Heart left ventricle (tissue), 16 donors: ENCODE measurements around the gene ASIC3. TPM values are rescaled to one million over a fixed set of nuclear protein-coding genes. Genes with fewer than 3 reads are reported as not detected.
A peak's percentile ranks its signal among the peaks of the same experiment; 100 is the strongest.

ENCODE experiments used
- ATAC-seq, 4 donors: fragments of 200-7000 bp; cut with Tn5 transposase; one replicate each; pipeline ENCODE4 v1.9.1; 2020 to 2022; ENCODE audit warnings: moderate library complexity in 4 of 4, mild to moderate bottlenecking in 3 of 4, moderate number of reproducible peaks in 1 of 4
- DNase-seq, 5 donors: peaks; one replicate each; pipeline ENCODE4 v3.0.0-alpha.2; 2020
- H3K27ac ChIP-seq, 12 donors: fragments of 200-600 bp; sonication (generic) in 4 of 12; one replicate each; pipeline versions ENCODE4 v1.5.0 to v1.8.0; 2016 to 2022; ENCODE audit warnings: mild to moderate bottlenecking in 2 of 12
- H3K27me3 ChIP-seq, 9 donors: fragments of 200-600 bp; sonication (generic) in 2 of 9; one replicate each; pipeline versions ENCODE4 v1.5.1 to v1.8.0; 2016 to 2022; ENCODE audit warnings: mild to moderate bottlenecking in 3 of 9
- H3K36me3 ChIP-seq, 9 donors: fragments of 200-600 bp; sonication (generic) in 2 of 9; one replicate each; pipeline versions ENCODE4 v1.5.0 to v1.8.0; 2018 to 2022; ENCODE audit warnings: mild to moderate bottlenecking in 2 of 9
- H3K4me1 ChIP-seq, 12 donors: fragments of 200-600 bp; sonication (generic) in 4 of 12; one replicate each; pipeline versions ENCODE4 v1.5.0 to v1.8.0; 2016 to 2022; ENCODE audit warnings: mild to moderate bottlenecking in 3 of 12
- H3K4me3 ChIP-seq, 12 donors: fragments of 200-600 bp; sonication (generic) in 4 of 12; one replicate each; pipeline versions ENCODE4 v1.5.0 to v1.8.0; 2017 to 2022; ENCODE audit warnings: mild to moderate bottlenecking in 9 of 12, moderate library complexity in 4 of 12
- H3K9me3 ChIP-seq, 12 donors: fragments of 200-600 bp; sonication (generic) in 4 of 12; one replicate each; pipeline versions ENCODE4 v1.5.0 to v1.8.0; 2016 to 2022; ENCODE audit warnings: mild to moderate bottlenecking in 1 of 12
- POLR2A ChIP-seq, 2 donors: fragments of 450-650 bp; IDR thresholded peaks; one replicate each; pipeline ENCODE4 v1.6.1; 2017; ENCODE audit warnings: antibody characterized with exemption in 2 of 2, mild to moderate bottlenecking in 2 of 2, moderate library complexity in 2 of 2
- WGBS, 4 donors: extraction: QIAGEN DNeasy Blood & Tissue Kit in 2 of 4; methylation state at CpG; one replicate each; pipeline versions ENCODE4 v1.1.5 to v1.1.7; 2013 to 2018; 5-methylcytosine and 5-hydroxymethylcytosine counted together
- intact Hi-C, 10 donors: fragments of 100-400 bp; cut with DNase I; formaldehyde crosslinking; loops; one replicate each; pipeline versions ENCODE4 v1.11.1 to v1.14.2; 2022
- polyA plus RNA-seq, 2 donors: library from polyadenylated mRNA; stranded (reverse); fragments of 200-250 nt; gene quantifications; one replicate each; pipeline ENCODE4 v1.2.3, GENCODE V29; 2013
- total RNA-seq, 9 donors: library from RNA; depleted of rRNA in 2 of 9; stranded (reverse); fragments of >200 nt in 2 of 9; fragmentation: NEBNext Ultra II Directional in 3 of 9; extraction: Animal tissue kit (Norgen Biotek cat#: 25700) in 3 of 9; gene quantifications; one replicate each; pipeline versions ENCODE4 v1.1.0 to v1.2.4, GENCODE V29; 2016 to 2023
- TF ChIP-seq, protein P1 (sequence below), 12 donors: fragments of 200-600 bp; sonication (generic) in 4 of 12; IDR thresholded peaks; one replicate each; pipeline versions ENCODE4 v1.5.0 to v1.8.0; 2018 to 2022; ENCODE audit warnings: antibody characterized with exemption in 12 of 12, mild to moderate bottlenecking in 5 of 12
- donor health status: ischemic (EF 13 %, LVEDD 7.1; RV severe dilation, severe dysfunction).
- donor health status: healthy with polysubstance abuse.
- donor health status: DM: no; HTN: yes; CAD: no.
- donor health status: DM: no; HTN: no; CAD: no.
- donor health status: ischemic (EF 25% LVEDD 6.9; RV normal size, moderate dysfunction).
- donor health status: ischemic (EF 25% LVEDD 5.7; RV mildly dilated, moderate dysfunction).
- donor health status: healthy.
- donor health status: DM: yes; HTN: yes; CAD: no.
- donor health status: ischemic (EF 35%, LVEDD 5.7; RV mildly dilated, moderate dysfunction).
- donor health status: nonischemic (EF 11% LVEDD 7.7; RV severe dilation, severe dysfunction).
- donor health status: DM: yes; HTN: yes; CAD: no.
- donor health status: PGD.
- donor health status: ischemic (EF 29% LVEDD 5.4; RV normal size, mild dysfunction).
- donor health status: nonischemic (EF 23%, LVEDD 6.1; RV moderate dilation, normal function).

Gene ASIC3
- total and polyA plus RNA-seq, 11 donors, result 2.7 to 12.9 (median 4.8) TPM

DNA sequence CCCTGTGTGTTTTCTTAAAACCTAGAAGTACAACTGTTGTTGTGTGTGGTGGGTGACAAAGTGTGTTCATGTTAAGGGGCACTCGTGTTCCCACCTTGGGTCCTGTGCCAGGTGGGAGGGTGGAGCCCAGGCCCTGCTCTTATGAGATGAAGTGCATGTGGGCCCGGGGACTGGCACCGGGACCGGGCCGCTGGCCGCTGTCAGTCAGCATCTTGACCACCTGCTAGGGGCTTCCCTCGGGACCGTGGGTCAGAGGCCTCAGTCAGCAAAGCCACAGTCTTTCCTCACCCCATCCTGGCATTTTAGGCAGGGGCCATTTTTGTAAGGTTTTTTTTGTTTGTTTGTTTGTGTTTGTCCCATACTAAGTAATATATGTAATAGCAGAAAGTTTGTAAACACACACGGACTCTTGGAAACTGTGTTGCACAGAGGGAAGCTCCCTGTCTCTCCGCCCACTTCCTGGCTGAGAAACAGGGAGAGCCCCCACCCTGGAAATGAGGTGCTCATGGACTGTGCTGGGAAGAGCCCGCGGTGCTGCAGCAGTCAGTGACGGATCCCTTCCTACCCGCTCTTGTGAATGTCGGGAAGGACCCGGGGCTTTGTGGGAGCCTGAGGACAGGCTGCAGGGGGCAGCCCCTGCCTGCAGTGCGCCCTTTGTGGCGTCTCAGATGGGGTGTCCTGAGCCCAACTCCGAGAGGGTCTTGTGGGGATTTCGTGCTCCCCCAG is 51.3 kb downstream of the ASIC3 start:
- peak in 2 of 5 donors; percentile 37 to 52 for DNase-seq
- no peak for TF ChIP-seq POLR2A (IDR thresholded peaks at IDR 0.05)
- TF ChIP-seq, protein P1, sequence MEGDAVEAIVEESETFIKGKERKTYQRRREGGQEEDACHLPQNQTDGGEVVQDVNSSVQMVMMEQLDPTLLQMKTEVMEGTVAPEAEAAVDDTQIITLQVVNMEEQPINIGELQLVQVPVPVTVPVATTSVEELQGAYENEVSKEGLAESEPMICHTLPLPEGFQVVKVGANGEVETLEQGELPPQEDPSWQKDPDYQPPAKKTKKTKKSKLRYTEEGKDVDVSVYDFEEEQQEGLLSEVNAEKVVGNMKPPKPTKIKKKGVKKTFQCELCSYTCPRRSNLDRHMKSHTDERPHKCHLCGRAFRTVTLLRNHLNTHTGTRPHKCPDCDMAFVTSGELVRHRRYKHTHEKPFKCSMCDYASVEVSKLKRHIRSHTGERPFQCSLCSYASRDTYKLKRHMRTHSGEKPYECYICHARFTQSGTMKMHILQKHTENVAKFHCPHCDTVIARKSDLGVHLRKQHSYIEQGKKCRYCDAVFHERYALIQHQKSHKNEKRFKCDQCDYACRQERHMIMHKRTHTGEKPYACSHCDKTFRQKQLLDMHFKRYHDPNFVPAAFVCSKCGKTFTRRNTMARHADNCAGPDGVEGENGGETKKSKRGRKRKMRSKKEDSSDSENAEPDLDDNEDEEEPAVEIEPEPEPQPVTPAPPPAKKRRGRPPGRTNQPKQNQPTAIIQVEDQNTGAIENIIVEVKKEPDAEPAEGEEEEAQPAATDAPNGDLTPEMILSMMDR (IDR thresholded peaks at IDR 0.05), result no peak
- H3K36me3 ChIP-seq, result peaks cover 0 to 12% (median 0%) of the 10 kb centered on the region in 9 donors
- no peak overlapping the region for H3K27ac ChIP-seq
- no peaks in the 10 kb centered on the region for H3K27me3 ChIP-seq
- H3K9me3 ChIP-seq, result no peaks in the 10 kb centered on the region
- 51 to 68% (median 65%) methylated on average over 17 to 20 of the region's 20 CpGs for WGBS, 4 donors
- ATAC-seq, result peak; percentile 51 to 76 (median 57)
- intact Hi-C loops, result loop anchor here in 1 of 10 donors (10.0 kb wide), 1 partner anchor 75 kb away; the partner anchor contains the start of genes ABCB8 and ATG9B
- H3K4me1 ChIP-seq, result peaks cover 0 to 32% (median 20%) of the 10 kb centered on the region in 12 donors
- H3K4me3 ChIP-seq, result peak overlapping the region in 2 of 12 donors; percentile 11 to 20

DNA sequence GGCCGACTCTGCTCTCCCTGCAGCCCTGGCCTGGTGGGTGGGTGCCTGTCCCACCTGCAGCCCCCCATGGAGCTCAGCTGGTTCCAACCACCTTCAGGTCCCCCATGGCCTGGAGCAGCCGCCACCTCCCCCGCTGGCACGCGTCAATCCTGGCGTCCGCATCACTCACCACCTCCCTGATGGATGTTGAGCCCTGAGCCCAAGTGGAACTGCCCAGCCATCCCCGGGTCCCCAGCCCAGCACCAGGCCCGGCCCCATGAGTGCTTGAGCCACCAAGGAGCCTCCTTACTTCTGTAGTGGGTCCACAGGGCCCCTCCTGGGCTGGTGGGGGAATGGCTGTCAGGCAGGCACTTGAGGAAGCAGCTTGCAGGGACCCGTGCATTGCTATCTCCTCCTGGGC is 52.6 kb downstream of the ASIC3 start:
- no peaks in the 10 kb centered on the region for H3K27me3 ChIP-seq
- DNase-seq (no peak), ATAC-seq (peak in 1 of 4 donors; percentile 7)
- no peaks in the 10 kb centered on the region for H3K9me3 ChIP-seq
- H3K27ac ChIP-seq, result no peak overlapping the region
- 75 to 89% (median 85%) methylated on average over 7 to 10 of the region's 10 CpGs for WGBS, 4 donors
- H3K36me3 ChIP-seq, result peaks cover 0 to 12% (median 0%) of the 10 kb centered on the region in 9 donors
- peaks cover 0 to 38% (median 14%) of the 10 kb centered on the region in 12 donors for H3K4me1 ChIP-seq
- no peak overlapping the region for H3K4me3 ChIP-seq
- no peak for TF ChIP-seq POLR2A (IDR thresholded peaks at IDR 0.05)
- TF ChIP-seq, protein P1 (IDR thresholded peaks at IDR 0.05), result no peak
- intact Hi-C loops, result no loop called here

DNA sequence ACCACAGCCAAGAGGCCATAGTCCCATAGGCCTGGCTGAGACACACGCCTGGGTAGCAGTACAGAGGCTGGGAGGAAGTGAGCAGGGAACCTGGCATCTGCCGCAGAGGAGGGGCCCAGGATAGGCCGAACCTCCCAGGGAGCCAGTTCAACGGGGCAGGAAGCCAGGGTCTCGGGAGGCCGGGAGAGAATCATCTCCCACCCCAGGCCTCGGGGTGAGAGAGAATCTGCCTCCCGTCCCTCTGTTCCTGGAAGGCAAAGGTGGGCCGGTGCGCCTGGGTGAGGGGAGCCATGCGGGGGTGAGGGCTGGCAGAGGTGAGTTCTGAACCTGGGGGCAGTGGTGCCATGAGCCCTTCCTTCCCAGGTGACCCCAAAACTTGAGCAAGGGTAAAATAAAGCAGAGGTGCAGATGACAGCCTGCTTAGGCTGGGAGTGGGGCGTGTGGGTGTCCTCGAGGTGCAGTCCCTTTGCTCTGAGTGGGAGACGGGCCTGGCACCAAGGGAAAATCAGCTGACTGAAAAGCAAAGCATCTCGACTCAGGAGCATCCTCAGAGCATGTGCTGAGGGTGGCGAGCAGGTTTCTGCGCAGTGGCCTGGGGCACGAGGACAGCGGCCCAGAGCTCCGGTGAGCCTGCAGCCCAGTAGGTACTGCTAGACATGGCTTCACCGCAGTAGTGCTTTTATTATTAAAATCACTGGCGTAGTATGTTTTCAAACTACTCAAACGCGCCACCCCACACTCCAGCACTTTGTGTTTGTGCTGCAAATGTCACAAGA is 53.5 kb downstream of the ASIC3 start:
- no peak overlapping the region for H3K4me3 ChIP-seq
- peaks cover 0 to 12% (median 0%) of the 10 kb centered on the region in 9 donors for H3K36me3 ChIP-seq
- ATAC-seq (peak in 2 of 4 donors; percentile 7 to 15), DNase-seq (no peak)
- TF ChIP-seq, protein P1 (IDR thresholded peaks at IDR 0.05), result no peak
- TF ChIP-seq POLR2A (IDR thresholded peaks at IDR 0.05), result no peak
- intact Hi-C loops, result no loop called here
- H3K4me1 ChIP-seq, result peaks cover 0 to 38% (median 15%) of the 10 kb centered on the region in 12 donors
- H3K9me3 ChIP-seq, result no peaks in the 10 kb centered on the region
- WGBS, 4 donors, result 79 to 85% (median 81%) methylated on average over 23 to 24 of the region's 24 CpGs
- H3K27ac ChIP-seq, result no peak overlapping the region
- no peaks in the 10 kb centered on the region for H3K27me3 ChIP-seq

Other genes starting within 250 kb of the ASIC3 start
- gene TMEM176B, start 248.2 kb upstream of the ASIC3 start, total RNA-seq, result 100 to 1,000 TPM in 3 of 9 donors, 10 to 100 TPM in 6; 25.1 to 137 (median 84.4) TPM
- 10 to 100 TPM; 18.9 to 21.2 TPM for gene TMEM176B, start 248.2 kb upstream of the ASIC3 start, polyA plus RNA-seq
- 10 to 100 TPM; 11.7 to 77.1 (median 37.9) TPM for gene TMEM176A, start 247.8 kb upstream of the ASIC3 start, total RNA-seq
- gene TMEM176A, start 247.8 kb upstream of the ASIC3 start, polyA plus RNA-seq, result 10 to 100 TPM; 10.2 to 17.9 TPM
- gene AOC1, start 196.0 kb upstream of the ASIC3 start, total RNA-seq, result under 1 TPM in 5 of 9 donors, not detected in 4; 0.49 to 0.94 (median 0.69) TPM
- under 1 TPM in 1 of 2 donors, not detected in 1; 0.06 TPM for gene AOC1, start 196.0 kb upstream of the ASIC3 start, polyA plus RNA-seq
- gene KCNH2, start 70.2 kb upstream of the ASIC3 start, total RNA-seq, result 100 to 1,000 TPM in 5 of 9 donors, 10 to 100 TPM in 4; 58.1 to 185 (median 104) TPM
- 100 to 1,000 TPM in 1 of 2 donors, 10 to 100 TPM in 1; 59.8 to 154 TPM for gene KCNH2, start 70.2 kb upstream of the ASIC3 start, polyA plus RNA-seq
- gene NOS3, start 57.5 kb upstream of the ASIC3 start, total RNA-seq, result 10 to 100 TPM in 7 of 9 donors, 1 to 10 TPM in 2; 9.4 to 49.4 (median 17.3) TPM
- gene NOS3, start 57.5 kb upstream of the ASIC3 start, polyA plus RNA-seq, result 10 to 100 TPM in 1 of 2 donors, 1 to 10 TPM in 1; 8.9 to 20.5 TPM
- 1 to 10 TPM in 1 of 9 donors, under 1 TPM in 1, not detected in 7; 0.07 to 1.0 TPM for gene ATG9B, start 24.0 kb upstream of the ASIC3 start, total RNA-seq
- under 1 TPM; 0.26 to 0.38 TPM for gene ATG9B, start 24.0 kb upstream of the ASIC3 start, polyA plus RNA-seq
- gene ABCB8, start 20.1 kb upstream of the ASIC3 start, total RNA-seq, result 10 to 100 TPM; 13.6 to 34.5 (median 26.0) TPM
- 10 to 100 TPM; 20.9 to 29.0 TPM for gene ABCB8, start 20.1 kb upstream of the ASIC3 start, polyA plus RNA-seq
- 10 to 100 TPM in 1 of 9 donors, 1 to 10 TPM in 8; 5.6 to 13.7 (median 8.5) TPM for gene CDK5, start 9.4 kb downstream of the ASIC3 start, total RNA-seq
- 1 to 10 TPM; 6.2 to 7.6 TPM for gene CDK5, start 9.4 kb downstream of the ASIC3 start, polyA plus RNA-seq
- 10 to 100 TPM; 44.1 to 84.3 (median 54.8) TPM for gene SLC4A2, start 11.1 kb downstream of the ASIC3 start, total RNA-seq
- 100 to 1,000 TPM in 1 of 2 donors, 10 to 100 TPM in 1; 68.3 to 113 TPM for gene SLC4A2, start 11.1 kb downstream of the ASIC3 start, polyA plus RNA-seq
- 100 to 1,000 TPM in 2 of 9 donors, 10 to 100 TPM in 7; 59.9 to 124 (median 77.7) TPM for gene FASTK, start 32.3 kb downstream of the ASIC3 start, total RNA-seq
- 100 to 1,000 TPM in 1 of 2 donors, 10 to 100 TPM in 1; 75.7 to 168 TPM for gene FASTK, start 32.3 kb downstream of the ASIC3 start, polyA plus RNA-seq
- gene TMUB1, start 35.0 kb downstream of the ASIC3 start, total RNA-seq, result 10 to 100 TPM; 21.8 to 62.8 (median 26.7) TPM
- 10 to 100 TPM; 66.1 to 82.6 TPM for gene TMUB1, start 35.0 kb downstream of the ASIC3 start, polyA plus RNA-seq
- gene AGAP3, start 37.9 kb downstream of the ASIC3 start, total RNA-seq, result 10 to 100 TPM; 30.3 to 83.7 (median 57.6) TPM
- 10 to 100 TPM; 42.9 to 55.3 TPM for gene AGAP3, start 37.9 kb downstream of the ASIC3 start, polyA plus RNA-seq
- under 1 TPM in 5 of 9 donors, not detected in 4; 0.29 to 0.52 (median 0.36) TPM for gene GBX1, start 119.2 kb downstream of the ASIC3 start, total RNA-seq
- under 1 TPM in 1 of 2 donors, not detected in 1; 0.27 TPM for gene GBX1, start 119.2 kb downstream of the ASIC3 start, polyA plus RNA-seq
- 10 to 100 TPM; 13.1 to 36.4 (median 25.5) TPM for gene ASB10, start 138.7 kb downstream of the ASIC3 start, total RNA-seq
- 10 to 100 TPM in 1 of 2 donors, 1 to 10 TPM in 1; 6.9 to 37.1 TPM for gene ASB10, start 138.7 kb downstream of the ASIC3 start, polyA plus RNA-seq
- gene H2BK1, start 162.0 kb downstream of the ASIC3 start, total RNA-seq, result not detected
- gene H2BK1, start 162.0 kb downstream of the ASIC3 start, polyA plus RNA-seq, result not detected
- 10 to 100 TPM; 23.7 to 48.8 (median 33.0) TPM for gene ABCF2, start 178.7 kb downstream of the ASIC3 start, total RNA-seq
- 10 to 100 TPM; 15.9 to 58.4 TPM for gene ABCF2, start 178.7 kb downstream of the ASIC3 start, polyA plus RNA-seq
- 10 to 100 TPM; 16.6 to 31.9 (median 18.3) TPM for gene CHPF2, start 184.0 kb downstream of the ASIC3 start, total RNA-seq
- gene CHPF2, start 184.0 kb downstream of the ASIC3 start, polyA plus RNA-seq, result 10 to 100 TPM; 11.4 to 26.4 TPM
- gene SMARCD3, start 200.2 kb downstream of the ASIC3 start, total RNA-seq, result 100 to 1,000 TPM in 2 of 9 donors, 10 to 100 TPM in 7; 59.7 to 108 (median 92.2) TPM
- gene SMARCD3, start 200.2 kb downstream of the ASIC3 start, polyA plus RNA-seq, result 100 to 1,000 TPM in 1 of 2 donors, 10 to 100 TPM in 1; 61.1 to 100 TPM